CD14-positive monocyte (primary cell): ENCODE results near the gene MTHFR. TPM values are rescaled to one million over a fixed set of nuclear protein-coding genes. Genes with fewer than 3 reads are reported as not detected.

Source experiments
- DNase-seq, 3 donors: peaks; one replicate each; pipeline ENCODE4 v3.0.0-alpha.2; 2011 to 2022
- H2AFZ ChIP-seq: 2 replicates; pipeline ENCODE4 v1.6.0; 2012; ENCODE audit warnings: mild to moderate bottlenecking, low read depth, low read length, inconsistent platforms; ENCODE audit not compliant: insufficient read depth, poor library complexity, severe bottlenecking
- H3K27ac ChIP-seq, 2 donors: 1 replicate in 1 of 2; 2 replicates in 1 of 2; pipeline ENCODE4 v1.5.1; 2012 to 2013; ENCODE audit warnings: low read length in 2 of 2, control low read depth in 1 of 2, inconsistent platforms in 1 of 2, low read depth in 1 of 2, mild to moderate bottlenecking in 1 of 2
- H3K27me3 ChIP-seq, 2 donors: one replicate each; pipeline versions ENCODE4 v1.6.0 to v1.6.1; 2011 to 2013; ENCODE audit warnings: low read length in 2 of 2; ENCODE audit not compliant: control insufficient read depth in 2 of 2, insufficient read depth in 2 of 2
- H3K36me3 ChIP-seq, 2 donors: replicated peaks in 1 of 2; 1 replicate in 1 of 2; 2 replicates in 1 of 2; pipeline versions ENCODE4 v1.5.1 to v1.6.1; 2012 to 2013; ENCODE audit warnings: low read length in 2 of 2, control low read depth in 1 of 2, inconsistent platforms in 1 of 2, mild to moderate bottlenecking in 1 of 2; ENCODE audit not compliant: insufficient read depth in 2 of 2, control insufficient read depth in 1 of 2
- H3K4me1 ChIP-seq, 2 donors: 1 replicate in 1 of 2; 2 replicates in 1 of 2; pipeline versions ENCODE4 v1.5.1 to v1.6.1; 2012 to 2013; ENCODE audit warnings: low read length in 2 of 2, control low read depth in 1 of 2, inconsistent platforms in 1 of 2, mild to moderate bottlenecking in 1 of 2, moderate library complexity in 1 of 2; ENCODE audit not compliant: insufficient read depth in 2 of 2, control insufficient read depth in 1 of 2
- H3K4me2 ChIP-seq: replicated peaks from 2 replicates; pipeline ENCODE3; 2012; ENCODE audit warnings: low read length, moderate library complexity, mild to moderate bottlenecking; ENCODE audit not compliant: poor library complexity, severe bottlenecking; ENCODE audit errors: extremely low read depth
- H3K4me3 ChIP-seq, 3 experiments: fragments of 200-600 bp in 1 of 3; sonication (generic) in 1 of 3; replicated peaks in 1 of 3; 1 replicate in 2 of 3; 2 replicates in 1 of 3; pipeline ENCODE4 v1.5.1; 2011 to 2013; ENCODE audit warnings: low read length in 3 of 3, mild to moderate bottlenecking in 3 of 3, control low read depth in 2 of 3, low read depth in 2 of 3, inconsistent platforms in 1 of 3, moderate library complexity in 1 of 3
- H3K79me2 ChIP-seq: 2 replicates; pipeline ENCODE4 v1.6.0; 2012; ENCODE audit warnings: mild to moderate bottlenecking, control low read depth, inconsistent platforms, low read length, moderate library complexity; ENCODE audit not compliant: insufficient read depth
- H3K9ac ChIP-seq: 2 replicates; pipeline ENCODE4 v1.6.0; 2017; ENCODE audit warnings: low read length, mild to moderate bottlenecking; ENCODE audit not compliant: insufficient read depth, poor library complexity, severe bottlenecking
- H3K9me3 ChIP-seq, 2 donors: replicated peaks in 1 of 2; 1 replicate in 1 of 2; 2 replicates in 1 of 2; pipeline versions ENCODE4 v1.5.1 to v1.6.1; 2012 to 2013; ENCODE audit warnings: low read length in 2 of 2, control low read depth in 1 of 2; ENCODE audit not compliant: control insufficient read depth in 1 of 2, insufficient read depth in 1 of 2
- H4K20me1 ChIP-seq: 2 replicates; pipeline ENCODE4 v1.6.0; 2012; ENCODE audit warnings: mild to moderate bottlenecking, low read length, control low read depth, moderate library complexity; ENCODE audit not compliant: insufficient read depth
- H3K27ac Mint-ChIP-seq, 7 donors: one replicate each; pipeline ENCODE4 v1.8.0; 2020; ENCODE audit warnings: mild to moderate bottlenecking in 7 of 7, mixed read lengths in 7 of 7, moderate library complexity in 6 of 7, inconsistent platforms in 2 of 7
- H3K27me3 Mint-ChIP-seq, 3 donors: one replicate each; pipeline ENCODE4 v1.8.0; 2021 to 2022; ENCODE audit warnings: low read depth in 3 of 3, mild to moderate bottlenecking in 3 of 3, mixed read lengths in 3 of 3, moderate library complexity in 3 of 3, inconsistent platforms in 1 of 3
- H3K36me3 Mint-ChIP-seq, 2 donors: one replicate each; pipeline ENCODE4 v1.8.0; 2020; ENCODE audit warnings: mixed read lengths in 2 of 2, inconsistent platforms in 1 of 2, mild to moderate bottlenecking in 1 of 2
- H3K4me1 Mint-ChIP-seq: one replicate; pipeline ENCODE4 v1.8.0; 2020; ENCODE audit warnings: mild to moderate bottlenecking, mixed read lengths
- H3K4me3 Mint-ChIP-seq, 2 donors: one replicate each; pipeline ENCODE4 v1.8.0; 2020; ENCODE audit warnings: mild to moderate bottlenecking in 2 of 2, mixed read lengths in 2 of 2, moderate library complexity in 1 of 2
- H3K9me3 Mint-ChIP-seq, 7 donors: one replicate each; pipeline ENCODE4 v1.8.0; 2020 to 2022; ENCODE audit warnings: mixed read lengths in 7 of 7, mild to moderate bottlenecking in 6 of 7, moderate library complexity in 6 of 7, inconsistent platforms in 2 of 7
- WGBS: methylation state at CpG from one replicate; pipeline ENCODE4 v1.1.5; 2013; ENCODE audit warnings: missing lambda C conversion rate; ENCODE audit not compliant: insufficient coverage; 5-methylcytosine and 5-hydroxymethylcytosine counted together
- intact Hi-C, 2 donors: fragments of 100-400 bp; cut with micrococcal nuclease; formaldehyde crosslinking; loops; one replicate each; pipeline versions ENCODE4 v1.15.0 to v1.15.1; 2023
- polyA plus RNA-seq, 3 donors: library from polyadenylated mRNA; depleted of rRNA in 1 of 3; unstranded in 2 of 3; stranded (reverse) in 1 of 3; fragments of 300-500 nt in 2 of 3; fragments of >200 nt in 1 of 3; fragmentation: Illumina TruSeq in 2 of 3; gene quantifications; 1 replicate in 2 of 3; 2 replicates in 1 of 3; pipeline ENCODE4 v1.2.3, GENCODE V29; 2012 to 2021
- TF ChIP-seq, protein P1 (sequence below): fragments of 200-600 bp; IDR thresholded peaks from one replicate; pipeline ENCODE4 v1.8.0; 2022; ENCODE audit warnings: antibody characterized with exemption, mild to moderate bottlenecking

The MTHFR gene
- polyA plus RNA-seq, 3 donors = 4.5 to 41.9 (median 8.5) TPM

DNA sequence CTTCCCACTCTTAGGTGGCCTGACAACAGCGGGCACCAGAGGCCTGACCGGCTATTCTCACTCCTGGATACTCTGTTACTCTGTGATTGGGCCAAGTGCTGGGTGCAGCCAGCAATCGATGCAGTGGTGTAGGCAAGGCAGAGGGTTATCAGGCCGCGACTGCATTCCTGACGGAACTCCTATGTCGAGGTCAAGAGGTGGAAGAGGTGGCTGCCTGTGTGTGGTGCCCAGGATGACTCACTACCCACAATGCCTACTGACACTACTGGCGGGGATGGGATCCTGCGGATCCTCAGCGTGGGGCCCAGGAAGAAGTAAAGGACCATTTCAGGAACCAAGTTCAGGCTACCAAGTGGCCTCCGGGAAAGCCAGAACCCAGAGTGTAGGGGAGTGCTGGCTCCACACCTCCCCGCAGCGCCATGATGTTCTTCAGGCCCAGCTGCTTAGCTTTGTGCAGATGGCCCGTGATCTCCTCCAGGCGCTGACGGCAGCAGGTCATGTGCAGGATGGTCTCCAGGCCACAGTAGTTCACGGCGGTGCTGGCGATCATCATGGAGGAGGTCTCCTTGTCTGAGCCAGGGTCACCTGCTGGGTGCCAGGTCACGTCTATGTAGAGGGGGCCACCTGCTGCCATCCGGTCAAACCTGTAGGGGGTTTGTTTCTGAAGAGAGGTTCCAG is 4.9 kb downstream of the MTHFR start:
- no peak for DNase-seq
- Mint-ChIP-seq H3K36me3 (peaks cover 55 to 68% of the 10 kb centered on the region in 2 donors), H3K4me3 (no peak overlapping the region), H3K9me3 (no peaks in the 10 kb centered on the region), H3K4me1 (peaks cover 43% of the 10 kb centered on the region), H3K27ac (peak overlapping the region in 6 of 7 donors; percentile 20 to 99 (median 60)), H3K27me3 (peaks cover 0 to 2% (median 0%) of the 10 kb centered on the region in 3 donors)
- Histone ChIP-seq H3K4me3 (no peak overlapping the region), H2AFZ (no peak overlapping the region), H3K27ac (peak overlapping the region in 1 of 2 donors; percentile 59), H3K27me3 (no peaks in the 10 kb centered on the region), H4K20me1 (peaks cover 37% of the 10 kb centered on the region), H3K4me1 (peaks cover 38 to 44% of the 10 kb centered on the region in 2 donors), H3K9me3 (no peaks in the 10 kb centered on the region), H3K4me2 (no peak overlapping the region), H3K9ac (no peak overlapping the region), H3K36me3 (peaks cover 44 to 60% of the 10 kb centered on the region in 2 donors), H3K79me2 (peaks cover 54% of the 10 kb centered on the region)
- TF ChIP-seq, protein P1, sequence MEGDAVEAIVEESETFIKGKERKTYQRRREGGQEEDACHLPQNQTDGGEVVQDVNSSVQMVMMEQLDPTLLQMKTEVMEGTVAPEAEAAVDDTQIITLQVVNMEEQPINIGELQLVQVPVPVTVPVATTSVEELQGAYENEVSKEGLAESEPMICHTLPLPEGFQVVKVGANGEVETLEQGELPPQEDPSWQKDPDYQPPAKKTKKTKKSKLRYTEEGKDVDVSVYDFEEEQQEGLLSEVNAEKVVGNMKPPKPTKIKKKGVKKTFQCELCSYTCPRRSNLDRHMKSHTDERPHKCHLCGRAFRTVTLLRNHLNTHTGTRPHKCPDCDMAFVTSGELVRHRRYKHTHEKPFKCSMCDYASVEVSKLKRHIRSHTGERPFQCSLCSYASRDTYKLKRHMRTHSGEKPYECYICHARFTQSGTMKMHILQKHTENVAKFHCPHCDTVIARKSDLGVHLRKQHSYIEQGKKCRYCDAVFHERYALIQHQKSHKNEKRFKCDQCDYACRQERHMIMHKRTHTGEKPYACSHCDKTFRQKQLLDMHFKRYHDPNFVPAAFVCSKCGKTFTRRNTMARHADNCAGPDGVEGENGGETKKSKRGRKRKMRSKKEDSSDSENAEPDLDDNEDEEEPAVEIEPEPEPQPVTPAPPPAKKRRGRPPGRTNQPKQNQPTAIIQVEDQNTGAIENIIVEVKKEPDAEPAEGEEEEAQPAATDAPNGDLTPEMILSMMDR = no peak
- intact Hi-C loops = loop anchor here in 1 of 2 donors (5.0 to 10.0 kb wide), 2 partner anchors 64 to 184 kb away; partner anchors contain the start of genes AGTRAP and MFN2
- 94% methylated on average over 9 of the region's 21 CpGs for WGBS

DNA sequence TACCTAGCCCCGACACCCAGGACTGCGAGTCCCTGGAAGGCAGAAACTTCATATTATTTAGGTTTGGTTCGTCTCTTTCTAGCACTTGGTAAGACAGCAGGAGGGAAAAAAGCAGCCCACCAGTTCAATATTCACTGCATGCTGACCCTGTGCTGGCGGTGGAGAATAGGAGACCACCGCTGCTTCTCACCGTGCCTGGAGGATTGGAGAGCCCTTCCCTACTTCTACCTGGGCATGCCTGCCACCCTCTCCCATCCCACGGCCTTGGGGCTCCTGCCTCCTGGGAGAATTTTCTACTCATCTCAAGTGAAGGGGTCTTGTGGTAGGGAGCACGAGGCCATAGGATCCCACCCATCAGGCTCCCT is 5.4 kb downstream of the MTHFR start:
- Histone ChIP-seq H3K4me2 (no peak overlapping the region), H4K20me1 (peaks cover 37% of the 10 kb centered on the region), H3K27ac (peak overlapping the region in 1 of 2 donors; percentile 59), H3K9me3 (no peaks in the 10 kb centered on the region), H3K79me2 (peaks cover 50% of the 10 kb centered on the region), H2AFZ (no peak overlapping the region), H3K9ac (no peak overlapping the region), H3K36me3 (peaks cover 50 to 66% of the 10 kb centered on the region in 2 donors), H3K4me3 (no peak overlapping the region), H3K27me3 (no peaks in the 10 kb centered on the region), H3K4me1 (peaks cover 38 to 44% of the 10 kb centered on the region in 2 donors)
- Mint-ChIP-seq H3K4me3 (no peak overlapping the region), H3K4me1 (peaks cover 43% of the 10 kb centered on the region), H3K27ac (peak overlapping the region in 3 of 7 donors; percentile 43 to 76 (median 61)), H3K36me3 (peaks cover 61 to 74% of the 10 kb centered on the region in 2 donors), H3K9me3 (no peaks in the 10 kb centered on the region), H3K27me3 (peaks cover 0 to 2% (median 0%) of the 10 kb centered on the region in 3 donors)
- WGBS = 100% methylated on average over 1 of the region's 8 CpGs
- intact Hi-C loops = loop anchor here in 1 of 2 donors (5.0 to 10.0 kb wide), 2 partner anchors 63 to 184 kb away; partner anchors contain the start of genes AGTRAP and MFN2
- TF ChIP-seq, protein P1 = no peak
- DNase-seq = no peak
